ENCODE results near the gene ANKRA2. TPM values are rescaled to one million over a fixed set of nuclear protein-coding genes. Genes with fewer than 3 reads are reported as not detected.

Gene ANKRA2
- polyA plus RNA-seq, 1 donor from 2014 or later = 70.9 TPM

GRCh38 chr5:73592551-73592950 lies 27.1 kb upstream of the ANKRA2 start:
- no peak overlapping the region for H3K27ac ChIP-seq (ENCODE audit: low read length)
- no peak overlapping the region for H3K4me3 ChIP-seq (ENCODE audit: low read length)
- H2AFZ ChIP-seq (ENCODE audit: low read depth, low read length) = no peak overlapping the region
- no peaks in the 10 kb centered on the region for H3K9me3 ChIP-seq (ENCODE audit: low read length)
- no peak overlapping the region for H3K9ac ChIP-seq (ENCODE audit: low read length)
- no peaks in the 10 kb centered on the region for H4K20me1 ChIP-seq (ENCODE audit: insufficient read depth)
- H3K27me3 ChIP-seq (ENCODE audit: insufficient read depth, low read depth, low read length) = no peaks in the 10 kb centered on the region
- no peak overlapping the region for H3K4me2 ChIP-seq (ENCODE audit: low read length)
- H3K9me2 ChIP-seq (ENCODE audit: insufficient read depth, low read length) = no peaks in the 10 kb centered on the region
- no peaks in the 10 kb centered on the region for H3K36me3 ChIP-seq (ENCODE audit: insufficient read depth, low read length)
- H3F3A ChIP-seq (ENCODE audit: insufficient read depth, low read length, poor library complexity, severe bottlenecking) = no peaks in the 10 kb centered on the region
- TF ChIP-seq TAF1 (IDR thresholded peaks at IDR 0.05; ENCODE audit: low read depth) (no peak), CTCF (IDR thresholded peaks at IDR 0.05; ENCODE audit: poor library complexity, severe bottlenecking) (no peak), EP300 (conservative IDR thresholded peaks at IDR 0.05; ENCODE audit: poor library complexity, severe bottlenecking) (no peak), SMC3 (conservative IDR thresholded peaks at IDR 0.05; ENCODE audit: poor library complexity) (no peak), EZH2 (IDR thresholded peaks at IDR 0.05; ENCODE audit: borderline replicate concordance, insufficient read depth, low read length, poor library complexity, severe bottlenecking) (no peak), REST (IDR thresholded peaks at IDR 0.05; ENCODE audit: borderline replicate concordance) (no peak), MXI1 (conservative IDR thresholded peaks at IDR 0.05; ENCODE audit: poor library complexity, severe bottlenecking) (no peak), RAD21 (conservative IDR thresholded peaks at IDR 0.05) (no peak), POLR2AphosphoS5 (IDR thresholded peaks at IDR 0.05) (no peak)
- H3K79me2 ChIP-seq (replicated peaks; ENCODE audit: insufficient read depth, low read length) = no peaks in the 10 kb centered on the region

GRCh38 chr5:73591698-73592501 lies 26.5 kb upstream of the ANKRA2 start:
- Histone ChIP-seq H3K4me3 (ENCODE audit: low read length) (no peak overlapping the region), H3K9me3 (ENCODE audit: low read length) (no peaks in the 10 kb centered on the region), H2AFZ (ENCODE audit: low read depth, low read length) (no peak overlapping the region), H3K27me3 (ENCODE audit: insufficient read depth, low read depth, low read length) (no peaks in the 10 kb centered on the region), H3K27ac (ENCODE audit: low read length) (no peak overlapping the region), H3K9ac (ENCODE audit: low read length) (no peak overlapping the region), H3K36me3 (ENCODE audit: insufficient read depth, low read length) (no peaks in the 10 kb centered on the region), H4K20me1 (ENCODE audit: insufficient read depth) (no peaks in the 10 kb centered on the region), H3K9me2 (ENCODE audit: insufficient read depth, low read length) (no peaks in the 10 kb centered on the region), H3F3A (ENCODE audit: insufficient read depth, low read length, poor library complexity, severe bottlenecking) (no peaks in the 10 kb centered on the region), H3K4me2 (ENCODE audit: low read length) (no peak overlapping the region), H3K79me2 (replicated peaks; ENCODE audit: insufficient read depth, low read length) (no peaks in the 10 kb centered on the region)
- no peak for TF ChIP-seq POLR2AphosphoS5 (IDR thresholded peaks at IDR 0.05)
- TF ChIP-seq CTCF (IDR thresholded peaks at IDR 0.05; ENCODE audit: poor library complexity, severe bottlenecking) = no peak
- no peak for TF ChIP-seq REST (IDR thresholded peaks at IDR 0.05; ENCODE audit: borderline replicate concordance)
- no peak for TF ChIP-seq MXI1 (conservative IDR thresholded peaks at IDR 0.05; ENCODE audit: poor library complexity, severe bottlenecking)
- TF ChIP-seq EP300 (conservative IDR thresholded peaks at IDR 0.05; ENCODE audit: poor library complexity, severe bottlenecking) = no peak
- TF ChIP-seq SMC3 (conservative IDR thresholded peaks at IDR 0.05; ENCODE audit: poor library complexity) = no peak
- TF ChIP-seq EZH2 (IDR thresholded peaks at IDR 0.05; ENCODE audit: borderline replicate concordance, insufficient read depth, low read length, poor library complexity, severe bottlenecking) = no peak
- TF ChIP-seq RAD21 (conservative IDR thresholded peaks at IDR 0.05) = no peak
- no peak for TF ChIP-seq TAF1 (IDR thresholded peaks at IDR 0.05; ENCODE audit: low read depth)
